Measurements from ENCODE around the gene ADGRG3.

The ADGRG3 gene

DNA sequence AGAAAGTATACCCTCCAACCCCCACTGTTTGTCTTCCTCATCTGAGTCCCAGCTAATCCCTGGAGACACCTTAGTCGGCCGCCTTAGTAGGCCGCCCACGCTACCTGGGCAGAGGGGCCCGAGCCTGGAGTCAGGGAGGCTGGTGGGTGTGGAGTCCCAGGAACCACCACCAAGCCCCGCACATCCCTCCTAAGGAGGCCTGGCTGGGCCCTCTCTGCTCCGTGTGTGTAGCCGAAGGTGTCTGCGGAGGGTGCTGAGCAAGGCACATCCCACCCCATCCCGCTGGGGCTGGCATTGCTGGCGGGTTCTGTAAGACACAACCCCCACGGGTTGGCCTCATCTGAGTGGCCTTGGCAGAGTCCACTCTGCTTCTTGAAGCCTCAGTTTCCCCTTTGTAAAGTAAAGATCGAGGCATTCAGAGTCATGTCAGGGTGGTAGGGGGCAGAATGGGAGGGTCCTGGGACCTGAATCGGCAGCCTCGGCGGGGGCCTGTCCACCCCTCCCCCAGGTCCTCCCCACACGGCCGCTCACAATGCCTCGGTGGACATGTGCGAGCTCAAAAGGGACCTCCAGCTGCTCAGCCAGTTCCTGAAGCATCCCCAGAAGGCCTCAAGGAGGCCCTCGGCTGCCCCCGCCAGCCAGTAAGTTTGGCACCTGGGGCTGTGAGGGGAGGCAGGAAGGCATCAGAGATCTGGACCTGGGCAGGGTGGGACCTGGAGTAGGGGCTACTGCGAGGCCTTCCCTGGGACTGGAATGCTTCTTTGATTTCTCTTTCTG is 15.2 kb upstream of the ADGRG3 start:
- H3K27ac ChIP-seq (ENCODE audit: extremely low read depth, low read depth, low read length), result no peak overlapping the region
- H3K4me3 ChIP-seq (ENCODE audit: low read depth, low read length), result no peak overlapping the region
- POLR2A ChIA-PET, result no interaction called here
- H3K4me1 ChIP-seq (ENCODE audit: control insufficient read depth, insufficient read depth, low read length), result no peaks in the 10 kb centered on the region
- H3K9me3 ChIP-seq (ENCODE audit: control insufficient read depth, insufficient read depth, low read depth, low read length), result no peaks in the 10 kb centered on the region
- CTCF ChIA-PET, result interaction anchor here (0.6 to 1.4 kb wide), 3 partner anchors 14 to 299 kb away, joined by 4 to 6 read pairs (median 5); no protein-coding TSS in a partner anchor
- no peaks in the 10 kb centered on the region for H3K36me3 ChIP-seq (ENCODE audit: control insufficient read depth in 2 of 2, insufficient read depth in 1 of 2, low read length in 2 of 2)
- TF ChIP-seq ZNF214 (tag by site-specific recombination; IDR thresholded peaks at IDR 0.05; ENCODE audit: borderline replicate concordance), result no peak
- peak; percentile 33; the same call in 1 of the 2 replicates for TF ChIP-seq EGR2 (tag by site-specific recombination; IDR thresholded peaks at IDR 0.05; ENCODE audit: low read depth)

DNA sequence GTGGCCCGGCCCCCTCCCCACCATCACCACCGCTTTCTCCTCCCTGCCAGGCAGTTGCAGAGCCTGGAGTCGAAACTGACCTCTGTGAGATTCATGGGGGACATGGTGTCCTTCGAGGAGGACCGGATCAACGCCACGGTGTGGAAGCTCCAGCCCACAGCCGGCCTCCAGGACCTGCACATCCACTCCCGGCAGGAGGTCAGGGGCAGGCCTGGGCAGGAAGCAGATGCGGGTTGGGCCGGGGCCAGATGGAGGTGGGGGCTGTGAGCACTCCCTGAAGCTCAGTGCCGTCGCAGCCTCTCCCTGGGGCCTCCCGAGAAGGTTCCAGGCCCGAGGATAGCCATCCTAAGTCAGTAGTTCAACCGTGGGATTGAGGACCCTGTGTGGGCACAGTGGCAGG is 14.2 kb upstream of the ADGRG3 start:
- ChIA-PET CTCF (no interaction called here), POLR2A (no interaction called here)
- TF ChIP-seq ZXDB (tag by site-specific recombination; IDR thresholded peaks at IDR 0.05) (no peak), ZIC2 (tag by site-specific recombination; IDR thresholded peaks at IDR 0.05) (peak; percentile 37; the same call in 1 of the 2 replicates)
- no peaks in the 10 kb centered on the region for H3K36me3 ChIP-seq (ENCODE audit: control insufficient read depth in 2 of 2, insufficient read depth in 1 of 2, low read length in 2 of 2)
- no peak overlapping the region for H3K27ac ChIP-seq (ENCODE audit: extremely low read depth, low read depth, low read length)
- no peaks in the 10 kb centered on the region for H3K4me1 ChIP-seq (ENCODE audit: control insufficient read depth, insufficient read depth, low read length)
- H3K4me3 ChIP-seq (ENCODE audit: low read depth, low read length), result no peak overlapping the region
- no peaks in the 10 kb centered on the region for H3K9me3 ChIP-seq (ENCODE audit: control insufficient read depth, insufficient read depth, low read depth, low read length)

DNA sequence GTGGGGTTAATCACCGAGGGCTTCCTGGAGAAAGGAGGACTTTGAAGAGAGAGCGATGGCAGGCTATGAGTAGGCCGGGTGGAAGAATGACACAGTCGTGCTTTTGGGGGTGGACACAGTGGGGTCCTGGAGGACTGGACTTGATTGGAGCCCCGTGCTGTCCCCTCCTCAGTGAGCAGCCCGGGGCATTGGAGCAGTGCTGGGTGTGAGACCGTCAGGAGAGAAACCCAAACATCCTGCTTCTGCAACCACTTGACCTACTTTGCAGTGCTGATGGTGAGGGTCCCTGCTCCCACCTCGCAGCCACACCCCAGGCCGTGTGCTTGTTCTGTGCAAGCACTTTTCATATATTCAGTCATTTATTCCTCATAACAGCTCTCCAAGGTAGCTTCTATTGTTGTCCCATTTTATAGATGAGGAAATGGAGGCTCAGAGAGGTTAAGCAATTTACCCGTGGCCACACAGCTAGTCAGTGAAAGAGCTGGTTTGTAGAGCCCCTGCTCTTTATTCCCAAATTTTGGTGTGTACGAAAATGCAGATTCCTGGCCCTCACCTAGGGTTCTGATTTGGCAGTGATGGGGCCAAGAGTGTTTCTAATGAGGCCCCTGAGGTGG is 11.7 kb upstream of the ADGRG3 start:
- Histone ChIP-seq H3K9me3 (ENCODE audit: control insufficient read depth, insufficient read depth, low read depth, low read length) (no peaks in the 10 kb centered on the region), H3K4me3 (ENCODE audit: low read depth, low read length) (no peak overlapping the region), H3K4me1 (ENCODE audit: control insufficient read depth, insufficient read depth, low read length) (no peaks in the 10 kb centered on the region), H3K36me3 (ENCODE audit: control insufficient read depth in 2 of 2, insufficient read depth in 1 of 2, low read length in 2 of 2) (no peaks in the 10 kb centered on the region), H3K27ac (ENCODE audit: extremely low read depth, low read depth, low read length) (no peak overlapping the region)
- ChIA-PET POLR2A (no interaction called here), CTCF (interaction anchor here (0.6 to 1.2 kb wide), 4 partner anchors 8 to 491 kb away, joined by 3 to 5 read pairs (median 4); no protein-coding TSS in a partner anchor)
- TF ChIP-seq ZNF114 (tag by site-specific recombination; IDR thresholded peaks at IDR 0.05) (no peak), ZNF426 (tag by site-specific recombination; IDR thresholded peaks at IDR 0.05) (no peak), SCRT1 (tag by site-specific recombination; IDR thresholded peaks at IDR 0.05; ENCODE audit: borderline replicate concordance) (no peak), ZNF768 (tag by site-specific recombination; IDR thresholded peaks at IDR 0.05) (peak; percentile 68; the same call in 1 of the 2 replicates), ZNF776 (tag by site-specific recombination; IDR thresholded peaks at IDR 0.05; ENCODE audit: borderline replicate concordance) (no peak)
- TF ChIP-seq, protein P1, sequence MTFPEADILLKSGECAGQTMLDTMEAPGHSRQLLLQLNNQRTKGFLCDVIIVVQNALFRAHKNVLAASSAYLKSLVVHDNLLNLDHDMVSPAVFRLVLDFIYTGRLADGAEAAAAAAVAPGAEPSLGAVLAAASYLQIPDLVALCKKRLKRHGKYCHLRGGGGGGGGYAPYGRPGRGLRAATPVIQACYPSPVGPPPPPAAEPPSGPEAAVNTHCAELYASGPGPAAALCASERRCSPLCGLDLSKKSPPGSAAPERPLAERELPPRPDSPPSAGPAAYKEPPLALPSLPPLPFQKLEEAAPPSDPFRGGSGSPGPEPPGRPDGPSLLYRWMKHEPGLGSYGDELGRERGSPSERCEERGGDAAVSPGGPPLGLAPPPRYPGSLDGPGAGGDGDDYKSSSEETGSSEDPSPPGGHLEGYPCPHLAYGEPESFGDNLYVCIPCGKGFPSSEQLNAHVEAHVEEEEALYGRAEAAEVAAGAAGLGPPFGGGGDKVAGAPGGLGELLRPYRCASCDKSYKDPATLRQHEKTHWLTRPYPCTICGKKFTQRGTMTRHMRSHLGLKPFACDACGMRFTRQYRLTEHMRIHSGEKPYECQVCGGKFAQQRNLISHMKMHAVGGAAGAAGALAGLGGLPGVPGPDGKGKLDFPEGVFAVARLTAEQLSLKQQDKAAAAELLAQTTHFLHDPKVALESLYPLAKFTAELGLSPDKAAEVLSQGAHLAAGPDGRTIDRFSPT (tag by site-specific recombination; IDR thresholded peaks at IDR 0.05), result no peak

DNA sequence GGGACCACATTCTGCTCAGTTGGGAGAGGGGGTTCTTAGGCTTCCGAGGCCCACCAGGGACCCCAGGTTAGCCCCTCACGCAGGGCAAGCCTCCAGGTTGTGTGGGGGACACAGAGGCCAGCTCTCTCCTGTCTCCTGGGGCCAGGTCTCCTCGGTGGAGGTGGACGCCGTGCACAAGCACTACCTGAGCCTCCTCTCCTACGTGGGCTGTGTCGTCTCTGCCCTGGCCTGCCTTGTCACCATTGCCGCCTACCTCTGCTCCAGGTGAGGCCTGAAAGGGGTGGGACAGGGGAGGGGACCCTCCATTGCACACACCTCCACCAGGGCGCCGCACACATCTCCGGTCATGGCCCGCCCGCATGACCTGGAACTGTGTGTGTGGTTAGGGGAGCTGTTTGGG is 10.9 kb upstream of the ADGRG3 start:
- ChIA-PET POLR2A (no interaction called here), CTCF (no interaction called here)
- Histone ChIP-seq H3K9me3 (ENCODE audit: control insufficient read depth, insufficient read depth, low read depth, low read length) (no peaks in the 10 kb centered on the region), H3K4me1 (ENCODE audit: control insufficient read depth, insufficient read depth, low read length) (no peaks in the 10 kb centered on the region), H3K36me3 (ENCODE audit: control insufficient read depth in 2 of 2, insufficient read depth in 1 of 2, low read length in 2 of 2) (no peaks in the 10 kb centered on the region), H3K4me3 (ENCODE audit: low read depth, low read length) (no peak overlapping the region), H3K27ac (ENCODE audit: extremely low read depth, low read depth, low read length) (no peak overlapping the region)
- TF ChIP-seq MZF1 (tag by site-specific recombination; IDR thresholded peaks at IDR 0.05; ENCODE audit: borderline replicate concordance), result no peak
- TF ChIP-seq ZNF140 (tag by site-specific recombination; IDR thresholded peaks at IDR 0.05), result no peak
- TF ChIP-seq ZNF146 (tag by site-specific recombination; IDR thresholded peaks at IDR 0.05), result no peak
- TF ChIP-seq GFI1B (tag by site-specific recombination; IDR thresholded peaks at IDR 0.05), result no peak
- TF ChIP-seq ZNF2 (tag by site-specific recombination; IDR thresholded peaks at IDR 0.05), result no peak
- TF ChIP-seq ZNF366 (tag by site-specific recombination; conservative IDR thresholded peaks at IDR 0.05), result no peak
- TF ChIP-seq ZNF37A (tag by site-specific recombination; IDR thresholded peaks at IDR 0.05), result no peak
- TF ChIP-seq, protein P2, sequence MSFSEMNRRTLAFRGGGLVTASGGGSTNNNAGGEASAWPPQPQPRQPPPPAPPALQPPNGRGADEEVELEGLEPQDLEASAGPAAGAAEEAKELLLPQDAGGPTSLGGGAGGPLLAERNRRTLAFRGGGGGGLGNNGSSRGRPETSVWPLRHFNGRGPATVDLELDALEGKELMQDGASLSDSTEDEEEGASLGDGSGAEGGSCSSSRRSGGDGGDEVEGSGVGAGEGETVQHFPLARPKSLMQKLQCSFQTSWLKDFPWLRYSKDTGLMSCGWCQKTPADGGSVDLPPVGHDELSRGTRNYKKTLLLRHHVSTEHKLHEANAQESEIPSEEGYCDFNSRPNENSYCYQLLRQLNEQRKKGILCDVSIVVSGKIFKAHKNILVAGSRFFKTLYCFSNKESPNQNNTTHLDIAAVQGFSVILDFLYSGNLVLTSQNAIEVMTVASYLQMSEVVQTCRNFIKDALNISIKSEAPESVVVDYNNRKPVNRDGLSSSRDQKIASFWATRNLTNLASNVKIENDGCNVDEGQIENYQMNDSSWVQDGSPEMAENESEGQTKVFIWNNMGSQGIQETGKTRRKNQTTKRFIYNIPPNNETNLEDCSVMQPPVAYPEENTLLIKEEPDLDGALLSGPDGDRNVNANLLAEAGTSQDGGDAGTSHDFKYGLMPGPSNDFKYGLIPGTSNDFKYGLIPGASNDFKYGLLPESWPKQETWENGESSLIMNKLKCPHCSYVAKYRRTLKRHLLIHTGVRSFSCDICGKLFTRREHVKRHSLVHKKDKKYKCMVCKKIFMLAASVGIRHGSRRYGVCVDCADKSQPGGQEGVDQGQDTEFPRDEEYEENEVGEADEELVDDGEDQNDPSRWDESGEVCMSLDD (tag by site-specific recombination; IDR thresholded peaks at IDR 0.05), result no peak
- TF ChIP-seq ZNF560 (tag by site-specific recombination; IDR thresholded peaks at IDR 0.05; ENCODE audit: borderline replicate concordance), result no peak
- TF ChIP-seq, protein P3, sequence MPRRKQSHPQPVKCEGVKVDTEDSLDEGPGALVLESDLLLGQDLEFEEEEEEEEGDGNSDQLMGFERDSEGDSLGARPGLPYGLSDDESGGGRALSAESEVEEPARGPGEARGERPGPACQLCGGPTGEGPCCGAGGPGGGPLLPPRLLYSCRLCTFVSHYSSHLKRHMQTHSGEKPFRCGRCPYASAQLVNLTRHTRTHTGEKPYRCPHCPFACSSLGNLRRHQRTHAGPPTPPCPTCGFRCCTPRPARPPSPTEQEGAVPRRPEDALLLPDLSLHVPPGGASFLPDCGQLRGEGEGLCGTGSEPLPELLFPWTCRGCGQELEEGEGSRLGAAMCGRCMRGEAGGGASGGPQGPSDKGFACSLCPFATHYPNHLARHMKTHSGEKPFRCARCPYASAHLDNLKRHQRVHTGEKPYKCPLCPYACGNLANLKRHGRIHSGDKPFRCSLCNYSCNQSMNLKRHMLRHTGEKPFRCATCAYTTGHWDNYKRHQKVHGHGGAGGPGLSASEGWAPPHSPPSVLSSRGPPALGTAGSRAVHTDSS (tag by site-specific recombination; IDR thresholded peaks at IDR 0.05), result no peak
